HFFc6 (cell line): ENCODE results near the gene USP36. TPM values are rescaled to one million over a fixed set of nuclear protein-coding genes. Genes with fewer than 3 reads are reported as not detected.

Experiments
- DNase-seq: peaks from one replicate; pipeline ENCODE4 v3.0.0-alpha.2; 2018
- H3K27ac Mint-ChIP-seq: 2 replicates; pipeline ENCODE4 v1.8.0; 2020; ENCODE audit warnings: mild to moderate bottlenecking, mixed read lengths
- H3K27me3 Mint-ChIP-seq: 2 replicates; pipeline ENCODE4 v1.8.0; 2021; ENCODE audit warnings: mild to moderate bottlenecking, moderate library complexity, mixed read lengths; ENCODE audit not compliant: insufficient read depth
- H3K36me3 Mint-ChIP-seq: 2 replicates; pipeline ENCODE4 v1.8.0; 2021; ENCODE audit warnings: low read depth, mixed read lengths
- H3K4me1 Mint-ChIP-seq: 2 replicates; pipeline ENCODE4 v1.8.0; 2020; ENCODE audit warnings: low read depth, mixed read lengths
- H3K4me3 Mint-ChIP-seq: 2 replicates; pipeline ENCODE4 v1.8.0; 2020; ENCODE audit warnings: mild to moderate bottlenecking, moderate library complexity, mixed read lengths
- H3K9me3 Mint-ChIP-seq: 2 replicates; pipeline ENCODE4 v1.8.0; 2020; ENCODE audit warnings: mild to moderate bottlenecking, mixed read lengths
- total RNA-seq, 6 experiments: library from RNA; stranded (reverse); fragmentation: NEBNext Ultra II Directional; extraction: Animal tissue kit (Norgen Biotek cat#: 25700); gene quantifications; 2 replicates in 1 of 6; 3 replicates in 5 of 6; pipeline ENCODE4 v1.2.3, GENCODE V29; 2021
- TF ChIP-seq, protein P1 (sequence below): fragments of 200-600 bp; sonication (generic); IDR thresholded peaks from 2 replicates; pipeline ENCODE4 v1.5.0; 2021; ENCODE audit warnings: antibody characterized with exemption, mild to moderate bottlenecking

USP36 gene
- total RNA-seq, 6 experiments from 2014 or later, result 43.6 to 50.3 (median 46.2) TPM

DNA sequence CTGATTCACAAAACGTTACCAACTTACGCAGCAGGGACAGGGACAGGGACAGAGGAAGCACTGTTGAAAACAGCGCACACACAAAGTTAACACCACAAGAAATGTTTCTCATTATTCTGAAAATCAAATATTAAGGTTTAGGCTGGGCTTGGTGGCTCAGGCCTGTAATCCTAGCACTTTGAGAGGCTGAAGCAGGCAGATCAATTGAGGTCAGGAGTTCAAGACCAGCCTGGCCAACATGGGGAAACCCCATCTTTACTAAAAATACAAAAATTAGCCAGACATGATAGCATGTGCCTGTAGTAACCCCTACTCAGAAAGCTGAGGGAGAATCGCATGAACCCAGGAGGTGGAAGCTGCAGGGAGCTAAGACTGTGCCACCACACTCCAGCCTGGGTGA is 62.7 kb downstream of the USP36 start:
- no peaks in the 10 kb centered on the region for H3K9me3 Mint-ChIP-seq
- H3K4me1 Mint-ChIP-seq, result peaks cover 26% of the 10 kb centered on the region
- TF ChIP-seq, protein P1, sequence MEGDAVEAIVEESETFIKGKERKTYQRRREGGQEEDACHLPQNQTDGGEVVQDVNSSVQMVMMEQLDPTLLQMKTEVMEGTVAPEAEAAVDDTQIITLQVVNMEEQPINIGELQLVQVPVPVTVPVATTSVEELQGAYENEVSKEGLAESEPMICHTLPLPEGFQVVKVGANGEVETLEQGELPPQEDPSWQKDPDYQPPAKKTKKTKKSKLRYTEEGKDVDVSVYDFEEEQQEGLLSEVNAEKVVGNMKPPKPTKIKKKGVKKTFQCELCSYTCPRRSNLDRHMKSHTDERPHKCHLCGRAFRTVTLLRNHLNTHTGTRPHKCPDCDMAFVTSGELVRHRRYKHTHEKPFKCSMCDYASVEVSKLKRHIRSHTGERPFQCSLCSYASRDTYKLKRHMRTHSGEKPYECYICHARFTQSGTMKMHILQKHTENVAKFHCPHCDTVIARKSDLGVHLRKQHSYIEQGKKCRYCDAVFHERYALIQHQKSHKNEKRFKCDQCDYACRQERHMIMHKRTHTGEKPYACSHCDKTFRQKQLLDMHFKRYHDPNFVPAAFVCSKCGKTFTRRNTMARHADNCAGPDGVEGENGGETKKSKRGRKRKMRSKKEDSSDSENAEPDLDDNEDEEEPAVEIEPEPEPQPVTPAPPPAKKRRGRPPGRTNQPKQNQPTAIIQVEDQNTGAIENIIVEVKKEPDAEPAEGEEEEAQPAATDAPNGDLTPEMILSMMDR, result no peak
- DNase-seq, result no peak
- no peak overlapping the region for H3K4me3 Mint-ChIP-seq
- H3K27ac Mint-ChIP-seq, result no peak overlapping the region
- H3K27me3 Mint-ChIP-seq, result no peaks in the 10 kb centered on the region; the same call in 1 of the 2 replicates
- no peaks in the 10 kb centered on the region for H3K36me3 Mint-ChIP-seq

- H3K27me3 Mint-ChIP-seq, result no peaks in the 10 kb centered on the region; the same call in 1 of the 2 replicates
- peaks cover 28% of the 10 kb centered on the region for H3K4me1 Mint-ChIP-seq
- no peak overlapping the region for H3K27ac Mint-ChIP-seq
- H3K36me3 Mint-ChIP-seq, result no peaks in the 10 kb centered on the region
- TF ChIP-seq, protein P1, result no peak
- H3K9me3 Mint-ChIP-seq, result no peaks in the 10 kb centered on the region
- peak overlapping the region; percentile 4 for H3K4me3 Mint-ChIP-seq
- DNase-seq, result no peak
These were observed 65.5 kb downstream of the USP36 start for GRCh38 chr17:78774956-78775571.

DNA sequence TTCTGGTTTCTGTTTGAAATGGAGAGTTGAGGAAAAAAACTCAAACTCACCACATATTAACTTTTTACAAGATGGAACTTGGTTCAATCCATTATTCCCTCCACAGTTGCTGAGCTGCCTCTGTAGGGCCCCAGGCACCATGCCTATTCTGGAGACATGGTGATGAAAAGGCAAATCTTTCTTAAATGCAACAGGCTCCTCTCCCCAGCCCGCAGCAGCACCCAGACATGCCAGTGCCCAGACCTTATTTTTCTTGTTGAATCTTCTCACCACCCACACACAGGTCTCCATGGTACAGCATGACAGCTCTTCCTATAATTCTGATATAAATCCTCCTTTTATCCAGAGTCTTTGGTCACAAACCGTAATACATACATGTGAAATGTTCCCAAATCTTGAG is 66.2 kb downstream of the USP36 start:
- Mint-ChIP-seq H3K36me3 (no peaks in the 10 kb centered on the region), H3K27me3 (no peaks in the 10 kb centered on the region; the same call in 1 of the 2 replicates), H3K4me1 (peaks cover 22% of the 10 kb centered on the region), H3K9me3 (no peaks in the 10 kb centered on the region), H3K4me3 (no peak overlapping the region), H3K27ac (no peak overlapping the region)
- DNase-seq, result no peak
- TF ChIP-seq, protein P1, result no peak

GRCh38 chr17:78771758-78772382 is 68.7 kb downstream of the USP36 start:
- Mint-ChIP-seq H3K4me3 (no peak overlapping the region), H3K27me3 (no peaks in the 10 kb centered on the region), H3K9me3 (no peaks in the 10 kb centered on the region), H3K27ac (no peak overlapping the region), H3K4me1 (peaks cover 19% of the 10 kb centered on the region), H3K36me3 (no peaks in the 10 kb centered on the region)
- DNase-seq, result no peak
- TF ChIP-seq, protein P1, result no peak

GRCh38 chr17:78769196-78769773 is 71.3 kb downstream of the USP36 start:
- H3K4me1 Mint-ChIP-seq, result peaks cover 19% of the 10 kb centered on the region
- TF ChIP-seq, protein P1, result no peak
- H3K9me3 Mint-ChIP-seq, result no peaks in the 10 kb centered on the region
- H3K27ac Mint-ChIP-seq, result no peak overlapping the region
- no peak for DNase-seq
- H3K36me3 Mint-ChIP-seq, result no peaks in the 10 kb centered on the region
- no peaks in the 10 kb centered on the region for H3K27me3 Mint-ChIP-seq
- H3K4me3 Mint-ChIP-seq, result no peak overlapping the region
